DMS53 treated with DMSO at 0.1 percent for 48 hours (cell line): ENCODE results near the gene HS3ST5.
"Not testable (repeated sequence)": the region's sequence is repeated elsewhere in the genome, so short reads cannot be mapped to it uniquely, and the experiment has no call there.

Experiments used
- DNase-seq: peaks from one replicate; lab custom pipeline; 2025; ENCODE audit not compliant: unreplicated experiment; lab: John Stamatoyannopoulos, UW

Gene HS3ST5

GRCh38 chr6:114158411-114158810, 184.4 kb downstream of the HS3ST5 start:
- no peak for DNase-seq

- no peak for DNase-seq
Observed at GRCh38 chr6:114157848-114158247, 185.0 kb downstream of the HS3ST5 start.

- DNase-seq: no peak
Observed at GRCh38 chr6:114155763-114156162, 187.1 kb downstream of the HS3ST5 start.

DNA sequence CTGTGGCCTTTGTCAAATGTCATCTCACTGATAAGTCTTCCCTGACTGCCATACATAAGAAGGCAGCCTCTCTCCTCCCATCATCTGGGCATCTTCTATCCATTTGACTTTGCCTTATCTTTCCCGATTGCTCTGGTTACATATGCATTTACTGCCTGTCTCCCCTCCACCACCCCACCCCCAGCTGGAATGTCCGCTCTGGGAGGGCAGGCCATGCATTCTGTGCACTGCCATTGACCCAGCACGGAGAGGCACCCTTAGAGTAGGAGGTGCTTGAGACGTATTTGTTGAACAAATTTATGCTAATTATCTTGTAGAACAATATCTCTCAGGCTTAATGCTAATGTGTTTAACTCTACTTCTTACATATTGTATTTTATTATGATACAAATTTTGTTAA, 188.0 kb downstream of the HS3ST5 start:
- no peak for DNase-seq

- no peak for DNase-seq
Observed at GRCh38 chr6:114153448-114153847, 189.4 kb downstream of the HS3ST5 start.

GRCh38 chr6:114151064-114151690, 191.6 kb downstream of the HS3ST5 start:
- no peak for DNase-seq

- not testable (repeated sequence) for DNase-seq
Observed at GRCh38 chr6:114149182-114149581, 193.6 kb downstream of the HS3ST5 start.

GRCh38 chr6:114144887-114145851, 197.7 kb downstream of the HS3ST5 start:
- no peak for DNase-seq

DNA sequence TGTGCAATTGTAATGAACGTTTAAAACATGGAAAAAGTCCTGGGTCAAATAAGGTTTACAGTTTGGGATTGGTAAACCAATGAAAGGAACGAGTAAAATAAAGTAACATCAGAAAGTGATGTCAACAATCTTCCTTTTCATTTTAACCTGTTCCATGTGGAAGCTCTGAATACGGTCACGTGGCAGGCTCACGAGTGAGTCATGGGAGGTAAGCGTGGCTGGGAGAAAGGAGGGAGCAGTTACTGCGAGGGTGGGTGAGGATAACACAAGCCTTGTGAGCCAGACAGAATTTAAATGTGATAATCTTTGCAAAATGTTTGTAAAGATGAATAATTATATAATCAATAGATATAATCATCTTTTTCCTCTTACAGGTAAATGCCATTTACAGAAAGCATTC, 200.6 kb downstream of the HS3ST5 start:
- DNase-seq: no peak

DNA sequence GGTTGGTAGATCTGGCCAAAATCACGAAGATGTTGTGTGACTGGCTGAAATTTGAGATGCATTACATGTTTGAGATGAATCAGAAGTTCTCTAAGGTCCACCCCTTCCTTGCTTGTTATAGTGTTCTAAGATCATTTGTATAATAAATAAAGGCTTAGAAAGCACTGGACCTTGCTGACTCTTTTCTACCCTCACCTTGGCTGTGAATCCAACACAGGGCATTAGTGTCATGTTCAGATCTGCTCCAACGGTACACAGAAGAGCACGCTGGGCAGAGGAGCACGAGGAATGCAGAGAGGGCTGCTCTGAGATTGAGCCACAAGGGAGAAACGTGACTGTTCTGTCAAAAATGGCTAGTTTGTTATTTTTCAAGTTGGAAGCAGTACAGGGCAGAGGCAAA, 202.4 kb downstream of the HS3ST5 start:
- DNase-seq: no peak

DNA sequence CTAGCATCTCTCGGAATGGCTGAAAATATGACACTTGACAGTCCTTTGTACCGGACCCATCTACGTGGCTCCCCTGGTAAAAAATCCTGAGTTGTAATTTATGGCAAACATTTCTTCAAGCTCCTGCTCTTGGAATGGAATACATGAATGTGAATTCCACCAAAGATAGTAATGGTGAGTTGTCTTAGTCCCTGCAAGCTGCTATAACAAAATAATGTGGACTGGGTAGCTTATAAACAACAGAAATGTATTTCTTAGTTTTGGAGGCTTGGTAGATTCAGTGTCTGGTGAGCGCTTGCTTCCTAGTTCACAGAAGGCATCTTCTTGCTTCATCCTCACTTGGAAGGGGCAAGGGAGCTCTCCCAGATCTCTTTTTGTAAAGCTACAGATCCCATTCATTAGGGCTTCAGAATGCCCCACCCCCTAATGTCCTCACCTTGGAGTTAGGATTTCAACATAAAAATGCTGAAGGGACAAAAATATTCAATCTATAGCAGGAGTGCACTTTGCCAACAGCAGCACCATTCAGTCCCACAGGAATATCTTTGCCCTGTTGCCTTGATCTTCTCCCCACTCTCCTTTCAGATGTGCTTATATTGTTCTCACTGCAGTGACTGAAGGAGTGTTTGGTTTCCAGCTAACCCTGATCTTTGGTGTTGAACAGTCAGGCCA, 204.1 kb downstream of the HS3ST5 start:
- no peak for DNase-seq

- no peak for DNase-seq
Observed at GRCh38 chr6:114135363-114135971, 207.4 kb downstream of the HS3ST5 start.

DNA sequence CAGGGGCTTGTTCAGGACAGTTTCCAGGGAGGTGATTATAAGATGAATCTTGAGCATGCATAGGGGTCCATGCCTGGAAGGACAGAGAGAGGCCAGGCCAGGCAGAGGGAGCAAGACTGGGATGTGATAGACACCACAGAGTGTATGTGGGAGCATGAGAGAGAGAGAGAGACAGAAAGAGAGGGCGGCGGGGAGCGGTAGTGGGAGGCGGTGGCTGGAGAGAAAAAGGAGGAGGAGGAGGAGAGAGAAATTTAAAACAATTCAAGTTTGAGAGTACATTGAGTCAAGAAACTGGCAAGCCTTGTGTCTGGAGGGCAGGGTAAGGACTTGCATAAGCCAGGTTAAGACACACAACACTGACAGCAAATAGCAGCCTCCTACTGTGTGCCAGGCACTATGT, 209.0 kb downstream of the HS3ST5 start:
- DNase-seq: no peak

GRCh38 chr6:114131945-114132344, 210.9 kb downstream of the HS3ST5 start:
- DNase-seq: no peak

DNA sequence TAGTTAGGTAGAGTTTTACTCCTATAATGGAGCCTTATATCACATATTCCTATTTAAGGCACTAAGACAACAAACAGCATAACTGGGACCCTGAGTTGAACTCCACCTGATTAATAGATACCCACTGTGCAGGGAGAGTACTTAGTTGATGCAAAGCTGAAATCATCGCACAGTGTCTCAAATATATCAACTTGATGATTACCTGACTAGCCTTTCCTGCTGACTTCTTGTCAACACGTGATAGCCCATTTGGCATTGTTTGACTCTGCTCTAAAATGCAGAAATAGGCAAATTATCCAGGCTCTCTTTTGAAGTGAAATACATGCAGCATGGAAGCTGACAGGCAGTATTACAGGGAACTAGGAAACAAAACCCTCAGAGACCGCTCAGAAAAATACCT, 217.2 kb downstream of the HS3ST5 start:
- no peak for DNase-seq

DNA sequence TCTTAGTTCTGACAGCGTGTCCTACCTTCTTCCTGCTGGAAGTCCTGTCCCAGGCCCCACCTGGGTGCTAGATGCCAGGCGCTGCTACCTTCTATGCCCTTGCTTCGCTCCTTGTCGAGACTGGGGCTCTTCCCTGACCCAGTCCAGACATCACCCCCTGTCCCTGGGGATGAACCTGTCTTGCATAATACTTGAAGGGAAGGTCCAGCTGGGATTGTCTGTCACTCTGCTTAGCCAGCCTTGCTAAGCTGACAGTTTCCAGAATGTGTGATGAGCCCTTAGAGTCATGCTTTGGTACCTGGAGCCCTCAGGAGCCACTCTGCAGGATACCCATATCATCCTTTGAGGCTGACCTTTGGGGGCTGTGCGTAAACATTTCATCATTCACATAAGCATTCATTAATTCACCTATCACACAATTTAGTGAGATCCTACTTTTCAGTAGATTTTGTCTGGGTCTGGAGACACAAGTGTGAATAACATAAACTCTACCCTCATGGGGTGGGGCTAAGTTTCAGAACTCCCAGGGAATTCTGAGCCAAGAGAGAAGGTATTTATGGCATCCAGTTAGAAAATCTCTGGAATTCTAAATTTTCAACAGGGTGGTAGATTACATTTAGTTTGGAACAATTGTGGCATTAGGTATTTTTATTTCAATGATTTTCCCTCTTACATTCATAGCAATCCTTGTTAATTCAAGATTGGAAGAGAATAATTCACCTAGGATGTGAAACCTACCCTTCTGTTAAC, 220.7 kb downstream of the HS3ST5 start:
- no peak for DNase-seq

DNA sequence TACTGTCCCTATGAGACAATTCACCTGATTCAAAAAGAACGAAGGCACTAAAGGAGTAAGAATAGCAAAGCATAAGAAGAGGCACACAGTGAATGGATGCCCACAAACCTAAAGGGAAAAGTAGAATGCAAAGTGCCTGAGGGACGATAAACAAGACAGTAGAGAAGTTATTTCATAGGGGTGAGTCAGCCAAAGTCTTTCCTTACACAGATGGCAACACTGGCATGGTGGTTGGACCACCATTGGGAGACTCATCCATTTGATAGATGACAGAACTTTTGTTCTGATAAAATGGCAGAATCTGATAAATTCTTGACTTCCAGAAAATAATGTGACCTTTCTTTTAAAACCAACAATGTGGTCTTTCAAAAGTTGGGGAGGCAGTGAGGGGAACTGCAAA, 223.8 kb downstream of the HS3ST5 start:
- no peak for DNase-seq

DNA sequence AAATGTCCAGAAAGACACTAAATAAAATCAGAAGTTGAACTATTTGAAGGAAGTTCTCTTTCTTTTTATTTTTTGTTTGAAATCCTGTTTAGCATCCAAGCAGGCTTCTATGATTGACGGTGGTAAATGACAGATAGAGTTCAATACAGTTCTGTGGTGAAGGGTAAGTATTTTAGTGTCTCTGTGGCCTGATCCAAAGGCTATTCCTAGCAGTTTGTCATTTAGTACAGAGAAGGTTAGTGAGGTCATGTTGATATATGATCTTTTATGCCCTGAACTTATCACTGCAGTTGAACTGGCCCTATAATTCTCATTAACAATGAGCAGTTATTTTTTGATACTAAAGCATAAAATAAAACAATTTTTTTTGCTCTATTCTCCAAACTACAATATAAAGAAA, 227.2 kb downstream of the HS3ST5 start:
- DNase-seq: no peak

- DNase-seq: peak; percentile 71
Observed at GRCh38 chr6:114108119-114109002, 234.5 kb downstream of the HS3ST5 start.

GRCh38 chr6:114106020-114106419, 236.8 kb downstream of the HS3ST5 start:
- DNase-seq: no peak
